Glomerular visceral epithelial cell (primary cell): ENCODE results near the gene ZDHHC14.

ENCODE experiments used
- DNase-seq: peaks from one replicate; pipeline ENCODE4 v3.0.0-alpha.2; 2016; ENCODE audit errors: extremely low spot score

Gene ZDHHC14

GRCh38 chr6:157615951-157616350 lies 235.0 kb downstream of the ZDHHC14 start:
- no peak for DNase-seq

- DNase-seq, result no peak
Measured at GRCh38 chr6:157620944-157621343, 240.0 kb downstream of the ZDHHC14 start.

DNA sequence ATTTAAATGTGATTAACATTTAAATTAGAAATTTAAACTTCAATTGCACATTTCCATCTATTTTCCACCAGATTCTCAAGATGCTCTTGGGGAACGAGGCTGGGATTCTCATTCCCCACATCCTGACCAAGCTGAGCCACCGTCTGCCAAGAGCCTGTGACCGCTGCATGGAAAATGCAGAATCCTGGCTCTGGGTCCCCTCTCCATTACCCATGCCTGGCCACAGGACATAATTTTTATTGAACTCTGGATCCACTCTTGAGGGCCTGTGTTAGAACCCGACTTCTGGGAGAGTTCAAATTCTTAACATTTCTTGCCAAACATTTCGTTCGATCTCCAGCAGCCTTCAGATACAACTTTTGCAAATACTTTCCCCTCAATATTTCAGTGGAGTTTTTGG lies 240.4 kb downstream of the ZDHHC14 start:
- DNase-seq, result no peak

DNA sequence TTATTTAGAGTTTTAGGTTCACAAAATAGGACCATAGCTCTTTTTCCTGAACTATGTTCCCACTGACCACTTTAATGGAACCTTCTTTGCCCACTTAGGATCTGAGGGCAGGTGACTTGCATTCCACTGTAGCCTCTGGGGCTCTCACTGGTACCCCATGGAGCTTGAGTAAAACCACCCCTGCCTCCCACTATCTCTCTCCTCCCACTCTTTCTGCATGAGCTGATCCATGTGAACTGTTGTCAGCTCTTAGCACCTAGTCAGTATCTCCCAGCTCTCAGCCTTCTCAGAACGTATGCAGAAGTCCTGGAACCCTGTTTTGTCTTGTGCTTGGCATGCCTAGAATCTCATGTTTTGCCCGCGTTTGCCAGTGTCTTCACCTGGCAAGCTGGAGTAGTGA lies 241.4 kb downstream of the ZDHHC14 start:
- no peak for DNase-seq

DNA sequence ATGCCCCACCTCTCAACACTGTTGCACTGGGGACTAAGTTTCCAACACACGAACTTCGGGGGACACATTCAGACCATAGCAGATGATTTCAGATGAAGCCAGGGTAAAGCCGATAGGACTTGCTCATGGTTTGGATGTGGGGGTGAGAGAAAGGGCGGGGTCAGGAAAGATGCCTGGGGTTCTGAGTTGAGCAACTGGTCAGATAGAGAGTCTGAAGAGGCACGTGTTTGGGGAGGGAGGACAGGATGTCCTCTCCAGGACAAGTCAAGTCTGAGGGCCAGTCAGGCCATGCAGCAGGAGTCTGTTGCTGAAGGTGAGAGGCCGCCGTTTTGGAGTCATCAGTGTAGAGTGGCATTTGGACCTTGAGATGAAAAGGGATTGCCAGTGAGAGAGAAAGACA lies 244.1 kb downstream of the ZDHHC14 start:
- DNase-seq, result no peak

DNA sequence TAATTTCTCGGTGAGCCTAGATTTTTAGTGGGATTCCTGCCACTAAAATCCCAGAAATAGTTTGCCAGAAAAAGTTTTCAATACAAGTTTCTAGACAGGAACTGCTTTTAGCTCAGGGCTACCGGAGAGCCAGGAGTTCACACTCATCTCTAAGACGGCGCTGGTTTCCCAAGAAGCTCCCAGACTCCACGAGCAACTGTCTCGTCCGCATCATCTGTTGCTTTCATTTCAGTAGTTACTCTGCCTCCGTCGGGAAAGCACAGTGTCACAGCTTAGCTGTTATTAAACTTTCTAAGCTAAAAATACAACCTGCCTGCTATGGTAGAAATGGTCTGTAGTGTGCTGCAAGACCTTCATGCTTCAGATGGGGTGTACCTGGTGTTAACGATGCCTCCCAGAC lies 244.8 kb downstream of the ZDHHC14 start:
- DNase-seq, result no peak

- DNase-seq, result no peak
Measured at GRCh38 chr6:157627195-157627966, 246.4 kb downstream of the ZDHHC14 start.

- no peak for DNase-seq
Measured at GRCh38 chr6:157628463-157628862, 247.5 kb downstream of the ZDHHC14 start.

DNA sequence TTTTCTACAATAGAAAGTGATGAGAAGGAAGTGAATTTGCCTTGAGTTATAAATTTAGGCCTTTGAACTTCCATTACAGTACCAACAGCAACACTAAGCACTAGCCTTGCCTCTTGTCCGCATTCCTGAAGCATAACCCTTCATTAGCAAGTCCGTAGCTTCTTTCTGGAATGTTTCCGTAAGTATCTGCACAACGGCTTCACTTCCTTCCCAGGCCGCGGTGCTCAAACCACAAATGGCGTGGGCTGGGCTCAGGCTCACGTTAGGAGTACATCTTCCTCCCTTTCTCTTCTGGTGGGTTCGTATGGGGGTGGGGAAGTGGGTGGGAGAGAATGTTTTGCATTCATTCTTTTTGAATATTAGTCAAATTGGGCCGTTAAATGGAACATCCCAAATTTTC lies 248.2 kb downstream of the ZDHHC14 start:
- DNase-seq, result no peak

- no peak for DNase-seq
Measured at GRCh38 chr6:157630463-157631080, 249.6 kb downstream of the ZDHHC14 start.

GRCh38 chr6:157631412-157631811 lies 250.4 kb downstream of the ZDHHC14 start:
- no peak for DNase-seq

- DNase-seq, result no peak
Measured at GRCh38 chr6:157631838-157632614, 251.0 kb downstream of the ZDHHC14 start.

DNA sequence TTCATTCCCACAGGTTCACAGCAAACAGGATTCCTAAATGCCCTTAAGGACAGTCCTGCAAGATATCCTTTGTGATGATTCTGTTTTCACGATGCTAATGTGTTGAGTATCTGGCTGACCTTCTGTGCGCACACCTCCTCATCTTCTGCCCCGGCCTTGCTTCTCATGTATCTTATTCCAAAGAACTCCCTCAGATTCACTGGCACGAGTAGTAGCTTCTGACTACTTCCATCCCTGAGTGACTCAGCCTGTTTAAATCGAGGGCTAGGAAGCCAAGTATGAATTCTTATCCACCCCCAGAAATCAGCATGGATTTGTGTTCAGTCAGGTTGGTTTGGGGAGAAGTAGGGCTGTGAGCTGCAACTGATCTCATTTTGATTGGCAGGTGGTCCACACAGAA lies 251.8 kb downstream of the ZDHHC14 start:
- DNase-seq, result no peak

DNA sequence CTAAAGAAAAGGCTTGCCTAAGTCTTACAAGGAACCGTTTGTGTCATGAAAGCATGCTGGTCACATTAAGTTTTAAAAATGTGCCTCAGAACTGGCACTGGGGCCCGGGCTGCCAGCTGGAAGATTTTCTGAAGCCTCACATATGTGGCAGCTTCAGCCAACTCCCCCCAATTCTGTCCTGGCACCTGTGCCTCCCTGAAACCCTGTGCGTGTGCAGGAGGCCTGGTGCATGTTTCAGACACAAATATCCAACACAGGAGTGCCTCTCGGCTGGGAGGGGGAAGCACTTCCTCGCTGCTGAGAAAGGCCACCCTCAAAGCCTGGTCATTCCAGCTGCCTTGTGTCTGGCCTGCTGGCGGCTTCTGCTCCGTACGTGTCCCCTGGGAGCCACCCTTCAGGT lies 253.6 kb downstream of the ZDHHC14 start:
- no peak for DNase-seq

- DNase-seq, result no peak
Measured at GRCh38 chr6:157635388-157636244, 254.6 kb downstream of the ZDHHC14 start.

- DNase-seq, result no peak
Measured at GRCh38 chr6:157637516-157637915, 256.5 kb downstream of the ZDHHC14 start.

GRCh38 chr6:157637941-157638662 lies 257.1 kb downstream of the ZDHHC14 start:
- no peak for DNase-seq

DNA sequence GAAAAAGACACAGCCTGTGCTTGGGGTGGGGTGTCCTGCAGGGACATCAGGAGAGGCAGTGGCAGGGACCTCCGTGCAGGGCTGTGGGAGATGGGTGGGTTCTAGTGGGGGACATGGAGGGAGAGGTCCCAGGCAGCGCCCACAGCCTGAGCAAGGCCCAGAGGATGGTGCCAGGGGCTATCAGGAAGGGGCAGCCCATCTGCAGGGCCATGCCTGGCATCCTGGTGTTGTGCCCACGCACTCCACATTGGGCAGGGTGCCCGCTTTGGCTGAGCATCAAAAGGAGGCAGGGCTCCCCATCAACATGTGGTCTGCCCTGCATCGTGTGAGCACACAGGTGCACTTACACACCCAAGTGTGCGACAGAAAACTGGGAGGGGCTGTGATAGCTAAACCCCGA lies 257.8 kb downstream of the ZDHHC14 start:
- no peak for DNase-seq

- no peak for DNase-seq
Measured at GRCh38 chr6:157640746-157641451, 259.9 kb downstream of the ZDHHC14 start.

DNA sequence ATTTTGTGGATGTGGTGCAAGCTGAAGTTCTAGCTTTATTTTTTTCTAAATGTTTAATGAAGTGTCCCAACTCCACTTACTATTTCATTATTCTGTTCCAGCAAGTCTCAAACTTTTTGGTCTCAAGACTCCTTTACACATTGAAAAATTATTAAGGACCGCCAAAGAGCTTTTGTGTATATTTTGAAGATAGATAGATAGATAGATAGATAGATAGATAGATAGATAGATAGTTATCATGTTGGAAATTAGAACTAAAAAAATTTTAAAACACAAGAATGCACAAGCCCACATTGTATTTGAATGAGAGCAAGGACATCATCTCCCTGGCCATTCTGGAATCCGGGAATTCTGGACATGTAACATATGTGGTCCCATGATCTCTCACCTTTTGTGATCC lies 260.8 kb downstream of the ZDHHC14 start:
- no peak for DNase-seq

DNA sequence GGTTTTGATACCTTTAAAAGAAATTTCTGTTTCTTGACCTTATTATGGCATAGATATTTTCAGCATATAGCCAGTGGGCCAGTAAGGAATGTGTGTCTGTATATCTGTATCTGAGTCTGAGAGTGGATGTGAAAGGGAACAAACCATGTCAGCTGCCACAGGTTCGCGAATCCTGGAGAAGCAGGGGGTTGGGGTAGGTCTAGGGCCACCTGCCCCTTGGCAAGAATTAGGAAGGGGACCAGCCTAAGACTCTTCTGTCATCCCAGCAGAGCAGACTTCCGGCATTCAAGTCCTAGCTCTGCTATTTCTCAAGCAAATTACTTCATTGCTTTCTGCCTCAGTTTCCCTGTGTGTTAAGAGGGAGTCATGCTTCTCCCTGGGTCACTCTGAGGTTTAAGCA lies 261.7 kb downstream of the ZDHHC14 start:
- no peak for DNase-seq
